ENCODE data around the gene HTRA1.

HTRA1 gene

DNA sequence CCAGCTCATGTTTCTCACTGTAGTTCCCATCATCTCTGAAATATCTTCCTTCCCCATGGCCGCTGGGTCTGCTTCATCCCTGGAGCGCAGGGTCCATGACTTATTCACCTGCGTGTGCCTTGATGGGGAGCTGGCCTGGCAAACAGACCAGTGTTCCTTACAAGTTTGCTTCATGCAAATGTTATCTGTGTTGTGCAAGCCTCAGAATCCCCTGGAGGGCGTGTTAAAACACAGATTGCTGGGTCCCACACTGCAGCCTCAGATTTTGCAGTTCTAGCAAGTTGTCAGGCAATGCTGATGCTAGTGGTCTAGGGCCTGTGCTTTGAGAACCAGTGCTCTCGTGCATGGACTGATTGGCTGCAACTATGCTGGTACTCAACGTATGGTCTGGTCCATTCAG is 92.0 kb downstream of the HTRA1 start:
- TF ChIP-seq, protein P1, sequence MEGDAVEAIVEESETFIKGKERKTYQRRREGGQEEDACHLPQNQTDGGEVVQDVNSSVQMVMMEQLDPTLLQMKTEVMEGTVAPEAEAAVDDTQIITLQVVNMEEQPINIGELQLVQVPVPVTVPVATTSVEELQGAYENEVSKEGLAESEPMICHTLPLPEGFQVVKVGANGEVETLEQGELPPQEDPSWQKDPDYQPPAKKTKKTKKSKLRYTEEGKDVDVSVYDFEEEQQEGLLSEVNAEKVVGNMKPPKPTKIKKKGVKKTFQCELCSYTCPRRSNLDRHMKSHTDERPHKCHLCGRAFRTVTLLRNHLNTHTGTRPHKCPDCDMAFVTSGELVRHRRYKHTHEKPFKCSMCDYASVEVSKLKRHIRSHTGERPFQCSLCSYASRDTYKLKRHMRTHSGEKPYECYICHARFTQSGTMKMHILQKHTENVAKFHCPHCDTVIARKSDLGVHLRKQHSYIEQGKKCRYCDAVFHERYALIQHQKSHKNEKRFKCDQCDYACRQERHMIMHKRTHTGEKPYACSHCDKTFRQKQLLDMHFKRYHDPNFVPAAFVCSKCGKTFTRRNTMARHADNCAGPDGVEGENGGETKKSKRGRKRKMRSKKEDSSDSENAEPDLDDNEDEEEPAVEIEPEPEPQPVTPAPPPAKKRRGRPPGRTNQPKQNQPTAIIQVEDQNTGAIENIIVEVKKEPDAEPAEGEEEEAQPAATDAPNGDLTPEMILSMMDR (IDR thresholded peaks at IDR 0.05; ENCODE audit: extremely low read depth, missing control alignments), result no peak
- DNase-seq (ENCODE audit: low spot score), result no peak

DNA sequence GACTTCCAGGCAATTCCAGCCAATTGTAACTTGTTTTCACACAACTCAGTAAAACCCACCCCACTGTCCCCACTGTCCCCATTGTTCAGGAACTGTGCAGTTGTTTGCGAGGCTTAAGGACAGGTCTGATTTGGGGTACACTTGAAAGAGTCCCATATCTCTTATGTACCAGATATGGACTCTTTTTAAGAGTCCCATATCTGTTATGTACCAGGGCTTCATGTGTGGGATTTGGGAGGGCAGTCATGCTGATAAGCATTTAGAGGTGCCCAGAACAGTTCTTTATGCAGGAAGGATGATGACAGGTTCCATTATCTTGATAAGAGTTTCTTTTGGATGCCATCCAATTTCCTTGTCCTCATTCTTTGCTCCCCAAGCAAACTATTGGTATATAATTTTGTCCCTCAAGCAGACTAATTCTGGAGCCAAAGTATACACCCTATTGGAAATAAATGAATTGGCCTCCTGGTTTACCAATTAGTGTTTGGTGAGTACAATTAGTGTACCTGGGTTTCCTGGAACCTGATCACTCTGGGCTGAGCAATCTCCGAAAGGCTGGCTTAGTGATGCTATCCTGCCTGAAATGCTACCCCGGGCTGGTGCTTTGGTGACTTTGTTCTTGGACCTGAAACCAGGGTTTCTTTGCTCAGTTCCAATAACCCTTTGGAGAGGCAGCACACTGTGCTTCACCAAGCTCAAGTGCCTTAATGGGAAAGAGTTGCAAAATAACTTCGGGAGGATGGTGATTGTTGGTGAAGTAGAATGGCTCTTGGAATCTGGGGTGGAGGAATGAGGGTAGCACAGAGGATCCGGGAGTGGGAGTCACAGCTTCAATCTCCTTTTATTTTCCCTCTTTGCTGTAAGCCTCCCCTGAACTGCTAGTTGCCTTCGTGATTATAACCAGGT is 93.0 kb downstream of the HTRA1 start:
- DNase-seq (ENCODE audit: low spot score), result no peak
- TF ChIP-seq, protein P1 (IDR thresholded peaks at IDR 0.05; ENCODE audit: extremely low read depth, missing control alignments), result no peak

GRCh38 chr10:122555442-122555841 is 94.1 kb downstream of the HTRA1 start:
- TF ChIP-seq, protein P1 (IDR thresholded peaks at IDR 0.05; ENCODE audit: extremely low read depth, missing control alignments), result no peak
- DNase-seq (ENCODE audit: low spot score), result no peak

DNA sequence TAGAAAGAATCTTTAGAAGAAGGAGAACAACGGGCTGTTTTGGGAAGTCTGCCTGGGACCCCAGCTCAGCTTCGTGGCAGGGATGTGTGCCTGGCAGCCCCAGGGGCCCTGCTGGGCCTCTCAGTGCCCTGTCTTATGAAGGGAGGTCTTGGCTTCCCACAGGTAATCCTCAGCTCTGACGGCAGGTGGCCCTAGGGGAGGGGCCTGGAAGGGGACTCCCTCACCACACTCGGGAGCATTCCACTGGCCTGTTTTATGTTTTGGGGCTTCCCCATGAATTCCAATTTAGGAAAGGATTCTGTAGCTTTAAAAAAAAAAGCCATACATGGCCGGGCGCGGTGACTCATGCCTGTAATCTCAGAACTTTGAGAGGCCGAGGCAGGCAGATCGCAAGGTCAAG is 96.2 kb downstream of the HTRA1 start:
- DNase-seq (ENCODE audit: low spot score), result no peak
- TF ChIP-seq, protein P1 (IDR thresholded peaks at IDR 0.05; ENCODE audit: extremely low read depth, missing control alignments), result no peak

GRCh38 chr10:122558452-122558851 is 97.1 kb downstream of the HTRA1 start:
- TF ChIP-seq, protein P1 (IDR thresholded peaks at IDR 0.05; ENCODE audit: extremely low read depth, missing control alignments), result no peak
- DNase-seq (ENCODE audit: low spot score), result no peak

GRCh38 chr10:122559228-122559627 is 97.9 kb downstream of the HTRA1 start:
- TF ChIP-seq, protein P1 (IDR thresholded peaks at IDR 0.05; ENCODE audit: extremely low read depth, missing control alignments), result no peak

GRCh38 chr10:122560279-122560804 is 99.0 kb downstream of the HTRA1 start, which contains the start of gene DMBT1:
DMBT1 (plus strand) TSS chr10:122560754; CDS start chr10:122560771, 17 bp downstream.
- no peak for DNase-seq (ENCODE audit: low spot score)

More at GRCh38 chr10:122559228-122559627, 97.9 kb downstream of the HTRA1 start:
- no peak for DNase-seq (ENCODE audit: low spot score)

More at GRCh38 chr10:122560279-122560804, 99.0 kb downstream of the HTRA1 start, which contains the start of gene DMBT1:
- TF ChIP-seq, protein P1 (IDR thresholded peaks at IDR 0.05; ENCODE audit: extremely low read depth, missing control alignments), result no peak
